ENCODE measurements around the gene CUX1.
"Not testable (repeated sequence)": the region's sequence is repeated elsewhere in the genome, so short reads cannot be mapped to it uniquely, and the experiment has no call there.

The CUX1 gene

DNA sequence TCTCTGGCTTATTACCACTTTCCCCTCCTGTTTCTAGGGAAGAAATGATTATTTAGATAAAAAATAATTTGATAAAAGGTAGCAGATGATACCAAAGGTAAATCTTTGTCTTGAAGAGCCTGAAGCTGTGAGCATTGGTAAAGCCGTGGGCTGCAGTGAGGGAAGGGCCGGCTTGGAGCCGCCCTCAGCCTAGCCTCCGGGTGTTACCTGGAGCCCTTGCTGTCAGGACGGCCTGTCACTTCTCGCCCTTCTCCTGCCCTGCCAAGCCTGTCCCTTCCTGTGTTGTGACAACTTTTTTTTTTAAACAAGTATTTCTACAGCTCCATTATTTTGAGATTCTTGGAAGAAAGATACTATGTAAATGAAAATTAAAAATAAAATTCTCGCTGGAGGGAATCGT, 7.0 kb downstream of the CUX1 start:
- H3K36me3 Mint-ChIP-seq (ENCODE audit: low read depth): no peaks in the 10 kb centered on the region
- peaks cover 84% of the 10 kb centered on the region for H3K4me1 Mint-ChIP-seq (ENCODE audit: low read depth)
- H3K4me3 Mint-ChIP-seq: no peak overlapping the region
- no peaks in the 10 kb centered on the region for H3K27me3 Mint-ChIP-seq
- intact Hi-C loops (cut with micrococcal nuclease): no loop called here
- H3K27ac Mint-ChIP-seq: no peak overlapping the region
- H3K9me3 Mint-ChIP-seq: no peaks in the 10 kb centered on the region

DNA sequence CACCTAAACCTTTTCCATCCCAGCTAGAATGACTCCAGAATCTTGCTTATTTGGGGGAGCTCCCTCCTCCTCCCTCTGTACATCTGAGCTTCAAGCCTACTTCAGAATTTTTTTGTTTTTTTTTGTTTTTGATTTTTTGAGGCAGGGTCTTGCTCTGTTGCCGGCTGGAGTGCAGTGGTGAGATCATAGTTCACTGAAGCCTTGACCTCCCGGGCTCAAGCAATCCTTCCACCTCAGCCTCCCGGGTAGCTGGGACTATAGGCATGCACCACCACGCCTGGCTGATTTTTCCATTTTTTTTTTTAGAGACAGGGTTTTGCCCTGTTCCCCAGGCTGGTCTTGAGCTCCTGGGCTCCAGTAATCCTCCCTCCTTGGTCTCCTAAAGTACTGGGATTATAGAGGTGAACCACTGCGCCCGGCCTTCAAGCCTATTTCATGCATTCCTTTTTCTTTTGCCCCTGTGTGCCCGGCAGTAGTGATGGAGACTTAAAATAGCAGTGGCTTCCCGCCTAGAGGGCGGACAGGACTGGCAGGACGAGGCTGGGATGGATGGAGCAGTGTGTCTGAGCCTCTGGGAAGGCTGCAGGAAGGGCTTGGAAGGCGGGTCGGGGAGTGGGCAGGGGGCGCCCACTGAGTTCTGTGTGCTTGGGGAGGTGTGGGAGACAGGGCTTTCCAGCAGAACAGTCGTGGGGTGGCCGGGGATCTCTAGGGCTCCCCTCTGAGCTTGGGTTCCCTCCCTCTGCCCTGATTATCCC, 8.8 kb downstream of the CUX1 start:
- Mint-ChIP-seq H3K27me3 (no peaks in the 10 kb centered on the region), H3K27ac (peak overlapping the region; percentile 37), H3K9me3 (no peaks in the 10 kb centered on the region), H3K36me3 (ENCODE audit: low read depth) (no peaks in the 10 kb centered on the region), H3K4me1 (ENCODE audit: low read depth) (peaks cover 82% of the 10 kb centered on the region), H3K4me3 (no peak overlapping the region)
- intact Hi-C loops (cut with micrococcal nuclease): no loop called here

DNA sequence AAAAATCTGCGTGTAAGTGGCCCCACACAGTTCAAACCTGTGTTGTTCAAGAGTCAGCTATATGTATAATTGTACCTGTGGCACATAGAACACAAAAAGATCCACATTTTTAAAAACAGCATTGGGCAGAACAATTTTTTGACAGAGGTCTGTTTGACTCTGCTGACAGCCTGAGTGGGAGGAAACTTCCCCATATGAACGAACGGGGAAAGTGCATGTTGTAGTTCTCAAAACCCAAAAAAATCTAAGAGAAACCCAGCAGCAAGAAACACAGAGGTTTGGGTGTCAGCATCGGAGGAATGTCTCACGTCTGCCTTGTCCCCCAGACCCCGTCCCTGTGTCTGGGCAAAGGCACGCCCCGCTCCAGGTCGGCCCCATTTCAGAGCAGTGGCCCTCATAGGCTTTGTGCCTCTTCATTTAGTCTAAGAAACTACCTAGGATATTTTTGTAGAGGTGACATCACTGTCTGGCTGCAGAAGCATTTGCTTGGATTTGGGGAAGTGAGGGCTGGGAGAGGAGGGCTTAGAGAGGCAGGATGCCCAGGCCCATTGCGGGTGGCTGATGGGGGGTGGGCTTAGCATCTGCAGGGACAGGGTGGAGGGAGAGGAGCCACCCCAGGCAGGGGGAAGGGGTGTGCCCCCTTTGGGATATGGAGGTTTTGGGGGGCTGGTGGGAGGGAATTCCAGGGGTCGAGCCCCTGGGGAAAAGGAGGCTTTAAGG, 11.0 kb downstream of the CUX1 start:
- Mint-ChIP-seq H3K4me1 (ENCODE audit: low read depth) (peaks cover 81% of the 10 kb centered on the region), H3K9me3 (no peaks in the 10 kb centered on the region)

GRCh38 chr7:101829374-101829773, 11.9 kb downstream of the CUX1 start:
- no peaks in the 10 kb centered on the region for H3K9me3 Mint-ChIP-seq
- intact Hi-C loops (cut with micrococcal nuclease): no loop called here
- H3K36me3 Mint-ChIP-seq (ENCODE audit: low read depth): peaks cover 17% of the 10 kb centered on the region
- peak overlapping the region; percentile 74 for H3K27ac Mint-ChIP-seq
- H3K4me1 Mint-ChIP-seq (ENCODE audit: low read depth): peaks cover 81% of the 10 kb centered on the region
- H3K27me3 Mint-ChIP-seq: no peaks in the 10 kb centered on the region
- no peak overlapping the region for H3K4me3 Mint-ChIP-seq

More for the DNA sequence above, 11.0 kb downstream of the CUX1 start:
- Mint-ChIP-seq H3K27me3 (no peaks in the 10 kb centered on the region), H3K36me3 (ENCODE audit: low read depth) (peaks cover 17% of the 10 kb centered on the region), H3K27ac (peak overlapping the region; percentile 74), H3K4me3 (peak overlapping the region; percentile 54)
- intact Hi-C loops (cut with micrococcal nuclease): no loop called here

DNA sequence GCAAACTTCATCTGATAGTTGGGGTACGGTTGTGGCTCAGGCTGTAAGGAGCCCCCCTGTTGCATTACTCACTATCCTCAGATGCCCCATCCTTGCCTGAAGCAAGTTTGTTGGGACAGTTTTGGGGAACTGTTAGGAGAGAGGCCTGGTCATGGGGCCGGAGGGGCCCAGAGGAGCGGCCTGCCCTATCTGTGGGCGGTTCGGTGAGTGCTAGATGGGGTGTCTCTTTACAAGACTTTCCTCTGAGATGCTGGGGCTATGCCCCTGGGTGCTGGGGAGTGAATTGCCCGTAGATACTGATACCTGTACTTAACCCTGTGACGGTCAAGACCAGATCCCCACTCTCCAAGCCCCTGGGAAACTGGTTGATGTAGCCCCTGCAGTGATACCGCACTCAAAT, 12.4 kb downstream of the CUX1 start:
- Mint-ChIP-seq H3K36me3 (ENCODE audit: low read depth) (peaks cover 17% of the 10 kb centered on the region), H3K27me3 (no peaks in the 10 kb centered on the region), H3K4me3 (no peak overlapping the region), H3K4me1 (ENCODE audit: low read depth) (peaks cover 78% of the 10 kb centered on the region), H3K9me3 (no peaks in the 10 kb centered on the region), H3K27ac (peak overlapping the region; percentile 74)
- intact Hi-C loops (cut with micrococcal nuclease): no loop called here

GRCh38 chr7:101831396-101831795, 14.0 kb downstream of the CUX1 start:
- H3K9me3 Mint-ChIP-seq; H3K27ac Mint-ChIP-seq; H3K4me3 Mint-ChIP-seq; intact Hi-C loops (cut with micrococcal nuclease); H3K27me3 Mint-ChIP-seq: not testable (repeated sequence)
- Mint-ChIP-seq H3K36me3 (ENCODE audit: low read depth) (peaks cover 22% of the 10 kb centered on the region), H3K4me1 (ENCODE audit: low read depth) (peaks cover 63% of the 10 kb centered on the region)

DNA sequence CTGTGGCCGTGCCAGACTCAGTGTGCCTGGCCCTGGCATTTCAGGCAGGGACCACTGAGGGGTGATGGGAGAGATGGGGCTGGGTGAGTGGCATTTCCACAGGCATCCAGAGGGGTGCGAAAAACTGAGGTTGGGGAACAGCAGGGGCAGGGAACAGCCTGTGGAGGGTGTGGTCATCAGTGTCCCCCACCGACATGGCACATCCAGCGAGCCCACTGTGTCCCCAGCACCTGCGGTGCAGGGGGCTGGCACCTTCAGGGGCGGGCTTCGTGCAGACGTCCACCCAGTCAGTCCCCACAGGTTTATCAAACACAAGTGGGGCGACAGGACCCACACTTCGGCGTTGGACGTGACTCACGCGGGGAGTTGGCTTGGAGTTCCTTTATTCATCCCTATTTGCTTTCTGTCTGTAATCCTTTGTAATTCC, 14.8 kb downstream of the CUX1 start:
- peak overlapping the region; percentile 9 for H3K27ac Mint-ChIP-seq
- intact Hi-C loops (cut with micrococcal nuclease): no loop called here
- H3K4me3 Mint-ChIP-seq: no peak overlapping the region
- peaks cover 22% of the 10 kb centered on the region for H3K36me3 Mint-ChIP-seq (ENCODE audit: low read depth)
- peaks cover 56% of the 10 kb centered on the region for H3K4me1 Mint-ChIP-seq (ENCODE audit: low read depth)
- no peaks in the 10 kb centered on the region for H3K9me3 Mint-ChIP-seq
- no peaks in the 10 kb centered on the region for H3K27me3 Mint-ChIP-seq

DNA sequence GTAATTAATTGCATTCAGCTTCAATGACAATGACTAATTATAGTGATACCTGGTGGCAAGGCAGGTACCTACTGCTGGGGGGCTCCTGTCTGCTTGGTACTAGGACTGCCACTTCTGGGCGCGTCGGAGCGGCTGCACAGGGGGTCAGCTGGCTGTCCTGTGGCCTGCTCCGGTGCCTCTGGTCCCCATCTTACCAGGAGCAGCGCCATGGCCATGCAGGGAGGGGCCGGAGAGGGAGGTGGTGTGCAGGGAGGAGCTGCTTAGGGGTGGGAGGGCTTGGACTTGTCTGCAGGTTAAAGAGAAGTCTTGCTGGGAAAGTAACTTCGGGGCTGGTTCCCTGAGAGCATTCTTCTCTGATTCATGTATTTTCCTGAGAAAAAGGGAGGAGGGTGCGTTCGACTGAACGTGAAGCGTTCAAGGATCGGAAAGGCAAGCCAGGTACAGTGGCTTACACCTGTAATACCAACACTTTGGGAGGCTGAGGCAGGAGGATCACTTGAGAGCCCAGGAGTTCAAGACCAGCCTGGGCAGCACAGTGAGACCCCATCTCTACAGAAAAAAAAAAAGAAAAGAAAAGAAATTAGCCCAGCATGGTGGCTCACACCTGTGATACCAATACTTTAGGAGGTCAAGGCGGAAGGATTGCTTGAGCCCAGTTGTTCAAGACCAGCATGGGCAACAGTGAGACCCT, 15.4 kb downstream of the CUX1 start:
- H3K4me1 Mint-ChIP-seq (ENCODE audit: low read depth): peaks cover 50% of the 10 kb centered on the region

DNA sequence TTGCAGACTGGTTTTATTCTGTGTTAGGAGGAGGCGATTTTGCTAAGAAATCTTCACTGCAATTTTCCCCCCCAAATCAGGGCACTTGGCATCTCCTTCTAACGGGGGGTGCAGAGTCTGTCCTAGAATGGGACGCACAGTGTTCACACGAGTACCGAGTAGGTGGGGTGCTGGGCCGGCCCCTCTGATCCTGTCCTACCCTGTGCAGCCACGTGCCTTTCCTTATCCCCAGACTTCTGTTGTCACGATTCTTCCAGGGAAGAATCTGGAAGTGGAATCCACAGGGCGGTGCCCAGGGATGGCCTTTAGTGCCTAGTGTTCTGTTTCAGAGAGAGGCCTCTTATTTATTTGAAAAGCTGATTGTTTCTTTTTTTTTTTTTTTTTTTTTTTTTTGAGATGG, 16.4 kb downstream of the CUX1 start:
- no peaks in the 10 kb centered on the region for H3K9me3 Mint-ChIP-seq
- peaks cover 22% of the 10 kb centered on the region for H3K36me3 Mint-ChIP-seq (ENCODE audit: low read depth)
- no peak overlapping the region for H3K4me3 Mint-ChIP-seq
- no peak overlapping the region for H3K27ac Mint-ChIP-seq
- intact Hi-C loops (cut with micrococcal nuclease): no loop called here
- H3K27me3 Mint-ChIP-seq: no peaks in the 10 kb centered on the region
- peaks cover 43% of the 10 kb centered on the region for H3K4me1 Mint-ChIP-seq (ENCODE audit: low read depth)

More for the DNA sequence above, 15.4 kb downstream of the CUX1 start:
- H3K9me3 Mint-ChIP-seq: no peaks in the 10 kb centered on the region
- no peak overlapping the region for H3K4me3 Mint-ChIP-seq
- peak overlapping the region; percentile 5 for H3K27ac Mint-ChIP-seq
- intact Hi-C loops (cut with micrococcal nuclease): no loop called here
- no peaks in the 10 kb centered on the region for H3K27me3 Mint-ChIP-seq
- H3K36me3 Mint-ChIP-seq (ENCODE audit: low read depth): peaks cover 22% of the 10 kb centered on the region

DNA sequence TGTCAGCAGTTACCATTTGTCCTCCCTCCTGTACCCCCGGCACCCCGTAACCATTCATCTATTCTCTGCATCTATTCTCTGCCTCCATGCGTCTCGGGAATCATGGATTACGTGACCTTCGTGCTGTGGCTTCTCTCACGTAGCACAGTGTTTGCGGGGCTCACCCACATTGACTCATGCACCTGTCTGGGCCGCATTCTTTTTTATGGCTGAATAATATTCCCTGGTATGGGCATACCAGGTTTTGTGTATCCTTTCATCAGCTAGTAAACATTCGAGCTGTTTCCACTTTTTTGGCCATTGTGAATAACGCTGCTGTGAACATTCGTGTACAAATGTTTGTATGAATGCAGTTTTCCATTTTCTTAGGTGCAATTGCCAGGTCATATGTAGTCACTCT, 17.7 kb downstream of the CUX1 start:
- H3K36me3 Mint-ChIP-seq (ENCODE audit: low read depth): peaks cover 22% of the 10 kb centered on the region
- no peaks in the 10 kb centered on the region for H3K27me3 Mint-ChIP-seq
- peaks cover 36% of the 10 kb centered on the region for H3K4me1 Mint-ChIP-seq (ENCODE audit: low read depth)
- no peaks in the 10 kb centered on the region for H3K9me3 Mint-ChIP-seq
- intact Hi-C loops (cut with micrococcal nuclease): no loop called here
- H3K27ac Mint-ChIP-seq: no peak overlapping the region
- no peak overlapping the region for H3K4me3 Mint-ChIP-seq

DNA sequence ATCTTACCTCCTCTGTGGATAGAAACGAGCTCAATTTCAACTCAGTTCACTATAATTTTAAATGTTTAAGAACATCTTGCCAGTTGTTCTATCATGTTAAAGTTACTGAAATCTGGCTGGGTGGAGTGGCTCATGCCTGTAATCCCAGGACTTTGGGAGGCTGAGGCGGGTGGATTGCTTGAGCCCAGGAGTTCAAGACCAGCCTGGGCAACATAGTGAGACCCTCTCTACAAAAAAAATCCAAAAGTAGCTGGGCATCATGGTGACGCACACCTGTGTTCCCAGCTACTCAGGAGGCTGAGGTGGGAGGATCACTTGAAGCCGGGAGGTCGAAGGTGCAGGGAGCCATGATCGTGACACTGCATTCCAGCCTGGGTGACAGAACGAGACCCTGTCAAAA, 20.0 kb downstream of the CUX1 start:
- Mint-ChIP-seq H3K4me1 (ENCODE audit: low read depth) (peaks cover 25% of the 10 kb centered on the region), H3K36me3 (ENCODE audit: low read depth) (peaks cover 15% of the 10 kb centered on the region)
- H3K4me3 Mint-ChIP-seq; H3K27ac Mint-ChIP-seq; H3K27me3 Mint-ChIP-seq; intact Hi-C loops (cut with micrococcal nuclease); H3K9me3 Mint-ChIP-seq: not testable (repeated sequence)

DNA sequence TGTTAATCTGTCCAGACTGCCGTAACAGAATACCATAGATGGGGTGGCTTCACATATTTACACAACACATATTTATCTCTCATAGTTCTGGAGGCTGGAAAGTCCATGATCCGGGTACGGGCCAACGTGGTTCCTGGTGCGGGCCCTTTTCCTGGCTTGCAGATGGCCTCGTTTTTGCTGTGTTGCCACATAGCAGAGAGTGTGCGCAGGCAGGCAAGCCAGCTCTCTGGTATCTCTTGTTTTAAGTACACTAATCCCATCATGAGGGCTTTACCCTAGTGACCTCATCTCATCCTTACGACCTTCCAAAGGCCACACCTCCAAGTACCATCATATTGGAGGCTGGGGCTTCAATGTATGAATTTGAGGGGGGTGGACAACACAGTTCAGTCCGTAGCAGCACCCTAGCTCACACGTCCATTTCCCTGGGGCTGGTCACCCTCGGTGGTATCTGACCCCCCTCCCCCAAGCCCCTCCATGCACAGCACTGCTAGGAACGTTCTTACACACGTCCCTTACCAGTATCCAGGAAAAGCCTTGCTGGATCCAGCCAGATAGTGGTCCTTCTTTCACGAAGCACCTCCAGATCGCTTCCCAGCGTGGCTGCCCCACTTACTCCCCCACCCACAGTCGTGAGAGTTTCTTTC, 21.5 kb downstream of the CUX1 start:
- Mint-ChIP-seq H3K4me3 (no peak overlapping the region), H3K36me3 (ENCODE audit: low read depth) (peaks cover 12% of the 10 kb centered on the region), H3K9me3 (no peaks in the 10 kb centered on the region), H3K27ac (peak overlapping the region; percentile 14), H3K27me3 (no peaks in the 10 kb centered on the region), H3K4me1 (ENCODE audit: low read depth) (peaks cover 13% of the 10 kb centered on the region)
- intact Hi-C loops (cut with micrococcal nuclease): no loop called here

GRCh38 chr7:101841328-101841727, 23.9 kb downstream of the CUX1 start:
- intact Hi-C loops (cut with micrococcal nuclease): no loop called here
- Mint-ChIP-seq H3K27ac (no peak overlapping the region), H3K27me3 (no peaks in the 10 kb centered on the region), H3K4me3 (no peak overlapping the region), H3K36me3 (ENCODE audit: low read depth) (peaks cover 11% of the 10 kb centered on the region), H3K4me1 (ENCODE audit: low read depth) (peaks cover 18% of the 10 kb centered on the region), H3K9me3 (no peaks in the 10 kb centered on the region)
